Uterus (tissue), 4 donors: Measurements from ENCODE around the gene CPED1. TPM values are rescaled to one million over a fixed set of nuclear protein-coding genes. Genes with fewer than 3 reads are reported as not detected.
A peak's percentile ranks its signal among the peaks of the same experiment; 100 is the strongest.
"Not testable (repeated sequence)": the region's sequence is repeated elsewhere in the genome, so short reads cannot be mapped to it uniquely, and the experiment has no call there.

ENCODE experiments used
- DNase-seq, 2 donors: peaks; one replicate each; pipeline ENCODE4 v3.0.0-alpha.2; 2019 to 2020
- H3K27ac ChIP-seq, 2 donors: fragments of 200-600 bp; sonication (generic); 1 replicate in 1 of 2; 2 replicates in 1 of 2; pipeline ENCODE4 v1.5.1; 2016 to 2018
- H3K27me3 ChIP-seq, 2 donors: fragments of 200-600 bp; sonication (generic); one replicate each; pipeline ENCODE4 v1.5.1; 2018 to 2019; ENCODE audit warnings: control low read depth in 1 of 2
- H3K36me3 ChIP-seq, 2 donors: fragments of 200-600 bp; sonication (generic); one replicate each; pipeline ENCODE4 v1.5.1; 2019; ENCODE audit warnings: control low read depth in 1 of 2
- H3K4me1 ChIP-seq, 2 donors: fragments of 200-600 bp; sonication (generic); one replicate each; pipeline ENCODE4 v1.5.1; 2018 to 2019; ENCODE audit warnings: control low read depth in 1 of 2
- H3K4me3 ChIP-seq, 2 donors: fragments of 200-600 bp; sonication (generic); 1 replicate in 1 of 2; 2 replicates in 1 of 2; pipeline ENCODE4 v1.5.1; 2018 to 2019; ENCODE audit warnings: mild to moderate bottlenecking in 1 of 2
- H3K9me3 ChIP-seq, 2 donors: fragments of 200-600 bp; sonication (generic); one replicate each; pipeline ENCODE4 v1.5.1; 2019; ENCODE audit warnings: control low read depth in 1 of 2
- POLR2A ChIP-seq, 2 donors: fragments of 450-650 bp; IDR thresholded peaks; one replicate each; pipeline ENCODE4 v1.6.1; 2016; ENCODE audit warnings: antibody characterized with exemption in 2 of 2, mild to moderate bottlenecking in 1 of 2, moderate library complexity in 1 of 2
- intact Hi-C: fragments of 100-400 bp; cut with DNase I; formaldehyde crosslinking; loops from one replicate; pipeline ENCODE4 v1.15.1; 2023; ENCODE audit warnings: low total_unique reads
- total RNA-seq, 4 donors: library from RNA; depleted of rRNA in 3 of 4; stranded (reverse); fragments of >200 nt in 3 of 4; gene quantifications; one replicate each; pipeline versions ENCODE4 v1.1.0 to v1.2.4, GENCODE V29; 2014 to 2023
- TF ChIP-seq, protein P1 (sequence below), 4 experiments: fragments of 200-600 bp in 2 of 4; fragments of 450-650 bp in 2 of 4; sonication (generic) in 2 of 4; IDR thresholded peaks; one replicate each; pipeline ENCODE4 v1.5.1; 2016 to 2019; ENCODE audit warnings: antibody characterized with exemption in 4 of 4, mild to moderate bottlenecking in 2 of 4, moderate library complexity in 1 of 4
- donor health status: DM: yes; HTN: yes; CAD: no.

The CPED1 gene
- total RNA-seq, 4 donors from 2014 or later, result 47.4 to 194 (median 59.2) TPM

DNA sequence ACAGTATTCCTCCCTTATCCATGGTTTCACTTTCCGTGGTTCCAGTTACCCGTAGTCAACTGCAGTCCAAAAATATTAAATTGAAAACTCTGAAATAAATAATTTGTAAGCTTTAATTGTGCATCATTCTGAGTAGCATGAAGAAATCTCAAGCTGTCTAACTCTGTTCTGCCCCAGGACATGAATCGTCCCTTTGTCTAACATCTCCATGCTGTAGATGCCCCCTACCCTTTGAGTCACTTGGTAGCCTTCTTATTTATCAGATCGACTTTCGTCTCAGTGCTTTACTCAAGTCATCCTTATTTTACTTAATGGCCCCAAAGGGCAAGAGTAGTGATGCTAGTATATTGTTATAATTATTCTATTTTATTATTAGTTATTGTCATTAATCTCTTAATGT, 41.8 kb downstream of the CPED1 start:
- Histone ChIP-seq H3K27me3 (no peaks in the 10 kb centered on the region), H3K4me1 (peaks cover 0 to 15% of the 10 kb centered on the region in 2 donors), H3K9me3 (no peaks in the 10 kb centered on the region), H3K27ac (no peak overlapping the region), H3K4me3 (no peak overlapping the region), H3K36me3 (no peaks in the 10 kb centered on the region)
- TF ChIP-seq POLR2A (IDR thresholded peaks at IDR 0.05), result no peak
- TF ChIP-seq, protein P1, sequence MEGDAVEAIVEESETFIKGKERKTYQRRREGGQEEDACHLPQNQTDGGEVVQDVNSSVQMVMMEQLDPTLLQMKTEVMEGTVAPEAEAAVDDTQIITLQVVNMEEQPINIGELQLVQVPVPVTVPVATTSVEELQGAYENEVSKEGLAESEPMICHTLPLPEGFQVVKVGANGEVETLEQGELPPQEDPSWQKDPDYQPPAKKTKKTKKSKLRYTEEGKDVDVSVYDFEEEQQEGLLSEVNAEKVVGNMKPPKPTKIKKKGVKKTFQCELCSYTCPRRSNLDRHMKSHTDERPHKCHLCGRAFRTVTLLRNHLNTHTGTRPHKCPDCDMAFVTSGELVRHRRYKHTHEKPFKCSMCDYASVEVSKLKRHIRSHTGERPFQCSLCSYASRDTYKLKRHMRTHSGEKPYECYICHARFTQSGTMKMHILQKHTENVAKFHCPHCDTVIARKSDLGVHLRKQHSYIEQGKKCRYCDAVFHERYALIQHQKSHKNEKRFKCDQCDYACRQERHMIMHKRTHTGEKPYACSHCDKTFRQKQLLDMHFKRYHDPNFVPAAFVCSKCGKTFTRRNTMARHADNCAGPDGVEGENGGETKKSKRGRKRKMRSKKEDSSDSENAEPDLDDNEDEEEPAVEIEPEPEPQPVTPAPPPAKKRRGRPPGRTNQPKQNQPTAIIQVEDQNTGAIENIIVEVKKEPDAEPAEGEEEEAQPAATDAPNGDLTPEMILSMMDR (IDR thresholded peaks at IDR 0.05), result no peak
- intact Hi-C loops, result no loop called here
- DNase-seq, result no peak

DNA sequence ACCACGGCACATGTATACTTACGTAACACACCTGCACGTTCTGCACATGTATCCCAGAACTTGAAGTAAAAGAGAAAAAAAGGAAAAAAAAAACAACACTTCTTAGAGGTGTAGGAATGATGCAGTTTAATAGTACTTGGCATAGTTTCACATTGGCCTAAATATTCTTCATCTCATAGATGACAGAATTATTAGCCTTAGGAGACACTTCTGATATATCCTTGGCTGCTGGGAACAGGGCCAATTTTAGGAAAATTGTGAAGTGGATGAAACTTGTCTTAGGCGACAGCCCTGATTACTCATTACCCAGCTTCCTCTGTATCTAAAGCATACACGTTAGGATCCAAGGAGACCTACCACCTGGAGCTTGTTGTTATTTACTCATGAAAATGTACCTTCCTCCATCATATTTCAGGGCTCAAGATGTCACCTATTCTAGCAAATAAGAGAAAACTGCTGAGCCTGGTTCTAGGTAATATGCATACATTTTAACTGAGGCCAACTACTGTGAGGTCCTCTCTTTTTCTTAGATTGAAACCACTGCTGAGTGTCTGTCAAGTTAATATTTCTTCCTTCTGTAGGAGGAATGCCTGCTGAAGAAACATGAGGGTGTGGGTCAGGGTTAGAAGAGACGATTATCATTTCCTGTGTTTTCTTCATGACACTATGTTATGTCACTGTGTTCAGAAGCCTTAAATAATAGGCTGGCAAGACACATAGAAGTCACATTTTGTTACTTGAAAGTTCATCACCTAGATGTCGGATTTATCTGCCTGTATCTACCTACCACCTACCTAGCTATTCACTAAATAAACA, 44.3 kb downstream of the CPED1 start:
- Histone ChIP-seq H3K9me3 (no peaks in the 10 kb centered on the region), H3K27me3 (no peaks in the 10 kb centered on the region), H3K4me3 (no peak overlapping the region), H3K27ac (peak overlapping the region; percentile 46 to 67), H3K36me3 (no peaks in the 10 kb centered on the region), H3K4me1 (peaks cover 0 to 15% of the 10 kb centered on the region in 2 donors)
- intact Hi-C loops, result no loop called here
- DNase-seq, result peak in 1 of 2 donors; percentile 69
- no peak for TF ChIP-seq POLR2A (IDR thresholded peaks at IDR 0.05)
- TF ChIP-seq, protein P1 (IDR thresholded peaks at IDR 0.05), result no peak

DNA sequence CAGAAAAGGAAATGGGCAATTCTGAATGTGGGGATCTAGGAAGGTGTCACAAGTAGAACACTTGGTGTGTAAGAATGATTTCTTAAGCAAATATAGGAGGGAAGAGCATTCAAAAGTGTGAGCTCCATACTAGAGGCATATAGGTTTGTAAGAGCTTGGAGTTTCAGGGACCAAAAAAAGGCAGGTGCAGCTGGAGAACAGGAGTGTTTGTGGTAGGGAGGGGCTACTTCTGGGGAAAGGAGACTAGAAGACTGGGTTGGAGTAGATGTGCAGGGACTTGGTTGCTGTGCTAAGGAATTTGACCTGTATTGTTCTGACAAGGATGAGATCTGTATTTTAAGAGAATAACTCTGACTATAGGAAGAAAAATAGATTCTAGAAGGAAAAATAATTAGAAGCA, 46.4 kb downstream of the CPED1 start:
- no peaks in the 10 kb centered on the region for H3K27me3 ChIP-seq
- TF ChIP-seq, protein P1 (IDR thresholded peaks at IDR 0.05), result no peak
- TF ChIP-seq POLR2A (IDR thresholded peaks at IDR 0.05), result no peak
- DNase-seq, result no peak
- intact Hi-C loops, result no loop called here
- no peak overlapping the region for H3K4me3 ChIP-seq
- no peak overlapping the region for H3K27ac ChIP-seq
- peaks cover 0 to 7% of the 10 kb centered on the region in 2 donors for H3K4me1 ChIP-seq
- H3K36me3 ChIP-seq, result no peaks in the 10 kb centered on the region
- H3K9me3 ChIP-seq, result no peaks in the 10 kb centered on the region

DNA sequence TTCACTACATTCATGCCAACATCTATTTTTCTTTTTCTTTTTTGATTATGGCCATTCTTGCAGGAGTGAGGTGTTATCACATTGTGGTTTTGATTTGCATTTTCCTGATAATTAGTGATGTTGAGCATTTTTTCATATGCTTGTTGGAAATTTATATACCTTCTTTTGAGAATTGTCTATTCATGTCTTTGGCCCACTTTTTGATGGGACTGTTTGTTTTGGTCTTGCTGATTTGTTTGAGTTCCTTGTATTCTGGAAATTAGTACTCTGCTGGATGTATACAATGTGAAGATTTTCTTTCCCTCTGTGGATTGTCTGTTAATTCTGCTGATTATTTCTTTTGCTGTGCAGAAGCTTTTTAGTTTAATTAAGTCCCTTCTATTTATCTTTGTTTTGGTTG, 48.3 kb downstream of the CPED1 start:
- H3K4me1 ChIP-seq, H3K36me3 ChIP-seq, H3K27ac ChIP-seq, H3K27me3 ChIP-seq, H3K4me3 ChIP-seq, H3K9me3 ChIP-seq, DNase-seq, intact Hi-C loops: not testable (repeated sequence)

DNA sequence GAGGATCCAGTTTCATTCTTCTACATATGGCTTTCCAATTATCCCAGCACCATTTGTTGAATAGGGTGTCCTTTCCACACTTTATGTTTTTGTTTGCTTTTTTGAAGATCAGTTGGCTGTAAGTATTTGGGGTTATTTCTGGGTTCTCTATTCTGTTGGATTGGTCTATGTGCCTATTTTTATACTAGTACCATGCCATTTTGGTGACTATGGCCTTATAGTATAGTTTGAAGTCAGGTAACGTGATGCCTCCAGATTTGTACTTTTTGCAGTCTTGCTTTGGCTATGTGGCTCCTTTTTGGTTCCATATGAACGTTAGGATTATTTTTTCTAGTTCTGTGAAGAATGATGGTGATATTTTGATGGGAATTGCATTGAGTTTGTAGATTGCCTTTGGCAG, 48.8 kb downstream of the CPED1 start:
- H3K27me3 ChIP-seq, H3K9me3 ChIP-seq, H3K4me3 ChIP-seq, DNase-seq, H3K27ac ChIP-seq, intact Hi-C loops, H3K36me3 ChIP-seq, H3K4me1 ChIP-seq: not testable (repeated sequence)

DNA sequence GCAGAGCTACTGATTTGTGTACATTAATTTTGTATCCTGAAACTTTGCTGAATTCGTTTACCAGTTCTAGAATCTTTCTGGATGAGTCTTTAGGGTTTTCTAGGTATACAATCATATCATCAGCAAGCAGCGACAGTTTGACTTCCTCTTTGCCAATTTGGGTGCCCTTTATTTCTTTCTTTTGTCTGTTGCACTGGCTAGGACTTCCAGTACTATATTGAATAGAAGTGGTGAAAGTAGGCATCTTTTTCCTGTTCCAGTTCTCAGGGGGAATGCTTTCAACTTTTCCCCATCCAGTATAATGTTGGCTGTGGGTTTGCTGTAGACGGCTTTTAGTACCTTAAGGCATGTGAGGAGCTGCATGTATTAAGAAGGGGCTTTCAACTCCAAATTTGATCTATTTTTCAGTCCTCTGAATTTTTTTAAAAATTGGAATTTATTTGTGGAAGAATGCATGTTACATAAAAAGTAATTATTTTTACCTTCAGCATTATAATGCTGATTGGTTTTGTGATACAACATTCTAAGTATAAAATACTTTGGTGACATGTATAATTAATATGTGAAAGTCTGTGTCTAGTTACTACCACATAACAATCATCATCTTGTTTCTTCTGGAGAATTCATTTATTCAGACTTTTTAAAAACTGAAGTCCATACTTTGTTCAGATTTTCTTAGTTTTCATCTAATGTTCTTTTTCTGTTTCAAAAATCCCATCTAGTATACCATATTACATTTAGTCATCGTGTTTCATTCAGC, 49.6 kb downstream of the CPED1 start:
- intact Hi-C loops, result no loop called here
- Histone ChIP-seq H3K4me1 (peaks cover 0 to 7% of the 10 kb centered on the region in 2 donors), H3K27me3 (no peaks in the 10 kb centered on the region), H3K27ac (peak overlapping the region in 1 of 2 donors; percentile 37), H3K4me3 (no peak overlapping the region), H3K9me3 (no peaks in the 10 kb centered on the region), H3K36me3 (no peaks in the 10 kb centered on the region)
- DNase-seq, result no peak
- TF ChIP-seq, protein P1 (IDR thresholded peaks at IDR 0.05), result no peak
- TF ChIP-seq POLR2A (IDR thresholded peaks at IDR 0.05), result no peak
